Parathyroid adenoma (tissue), 2 donors: ENCODE data around the gene CCSAP.

Experiments used
- H2AFZ ChIP-seq: fragments of 300-600 bp; sonication (generic); one replicate; pipeline ENCODE4 v1.7.0; 2017; ENCODE audit warnings: antibody characterized with exemption, mild to moderate bottlenecking
- H3K27ac ChIP-seq: fragments of 300-600 bp; sonication (generic); one replicate; pipeline ENCODE4 v1.7.0; 2017
- H3K27me3 ChIP-seq: fragments of 300-600 bp; sonication (generic); one replicate; pipeline ENCODE4 v1.7.0; 2017; ENCODE audit warnings: low read length; ENCODE audit not compliant: control insufficient read depth, insufficient read depth
- H3K36me3 ChIP-seq: fragments of 300-600 bp; sonication (generic); one replicate; pipeline ENCODE4 v1.7.0; 2017; ENCODE audit warnings: low read length; ENCODE audit not compliant: control insufficient read depth, insufficient read depth
- H3K4me1 ChIP-seq: fragments of 300-600 bp; sonication (generic); one replicate; pipeline ENCODE4 v1.7.0; 2017; ENCODE audit warnings: control low read depth
- H3K4me2 ChIP-seq: fragments of 300-600 bp; sonication (generic); one replicate; pipeline ENCODE4 v1.7.0; 2017; ENCODE audit warnings: low read length
- H3K4me3 ChIP-seq: fragments of 300-600 bp; sonication (generic); one replicate; pipeline ENCODE4 v1.7.0; 2017; ENCODE audit warnings: low read depth, low read length
- H3K79me2 ChIP-seq: fragments of 300-600 bp; sonication (generic); one replicate; pipeline ENCODE4 v1.7.0; 2017; ENCODE audit warnings: control low read depth
- H3K9ac ChIP-seq: fragments of 300-600 bp; sonication (generic); one replicate; pipeline ENCODE4 v1.7.0; 2017; ENCODE audit warnings: mild to moderate bottlenecking
- H3K9me3 ChIP-seq: fragments of 300-600 bp; sonication (generic); one replicate; pipeline ENCODE4 v1.7.0; 2017; ENCODE audit warnings: low read length; ENCODE audit not compliant: control insufficient read depth
- CTCF ChIP-seq: fragments of 300-600 bp; sonication (generic); IDR thresholded peaks from one replicate; pipeline ENCODE4 v1.7.0; 2017; ENCODE audit warnings: antibody characterized with exemption, mild to moderate bottlenecking
- donor health status: primary hyperparathyroidism.

The CCSAP gene

GRCh38 chr1:229323885-229324553 lies 18.8 kb downstream of the CCSAP start:
- Histone ChIP-seq H3K27me3 (no peaks in the 10 kb centered on the region), H3K4me1 (no peaks in the 10 kb centered on the region), H3K9ac (no peak overlapping the region), H3K9me3 (no peaks in the 10 kb centered on the region), H2AFZ (no peak overlapping the region), H3K4me2 (no peak overlapping the region), H3K36me3 (no peaks in the 10 kb centered on the region), H3K4me3 (no peak overlapping the region), H3K79me2 (no peaks in the 10 kb centered on the region), H3K27ac (no peak overlapping the region)
- no peak for TF ChIP-seq CTCF

GRCh38 chr1:229323201-229323600 lies 19.6 kb downstream of the CCSAP start:
- H3K27ac ChIP-seq, result no peak overlapping the region

GRCh38 chr1:229319487-229319886 lies 23.4 kb downstream of the CCSAP start:
- H3K4me2 ChIP-seq, result no peak overlapping the region
- H3K4me3 ChIP-seq, result no peak overlapping the region
- H3K27ac ChIP-seq, result no peak overlapping the region
- no peak for TF ChIP-seq CTCF
- H3K36me3 ChIP-seq, result no peaks in the 10 kb centered on the region
- H3K4me1 ChIP-seq, result no peaks in the 10 kb centered on the region
- no peaks in the 10 kb centered on the region for H3K9me3 ChIP-seq
- H3K79me2 ChIP-seq, result no peaks in the 10 kb centered on the region
- no peak overlapping the region for H3K9ac ChIP-seq
- no peak overlapping the region for H2AFZ ChIP-seq
- no peaks in the 10 kb centered on the region for H3K27me3 ChIP-seq

More at GRCh38 chr1:229323201-229323600, 19.6 kb downstream of the CCSAP start:
- Histone ChIP-seq H3K79me2 (no peaks in the 10 kb centered on the region), H3K4me2 (no peak overlapping the region), H2AFZ (no peak overlapping the region), H3K9me3 (no peaks in the 10 kb centered on the region), H3K36me3 (no peaks in the 10 kb centered on the region), H3K27me3 (no peaks in the 10 kb centered on the region), H3K4me3 (no peak overlapping the region), H3K4me1 (no peaks in the 10 kb centered on the region), H3K9ac (no peak overlapping the region)
- TF ChIP-seq CTCF, result no peak

- Histone ChIP-seq H3K79me2 (no peaks in the 10 kb centered on the region), H3K4me2 (no peak overlapping the region), H3K27ac (no peak overlapping the region), H3K36me3 (no peaks in the 10 kb centered on the region), H3K4me3 (no peak overlapping the region), H3K27me3 (no peaks in the 10 kb centered on the region), H3K9ac (no peak overlapping the region), H2AFZ (no peak overlapping the region), H3K4me1 (no peaks in the 10 kb centered on the region), H3K9me3 (no peaks in the 10 kb centered on the region)
- TF ChIP-seq CTCF, result no peak
These were observed 24.8 kb downstream of the CCSAP start for GRCh38 chr1:229318056-229318455.

GRCh38 chr1:229316166-229316565 lies 26.7 kb downstream of the CCSAP start:
- H3K27ac ChIP-seq, result no peak overlapping the region
- no peaks in the 10 kb centered on the region for H3K36me3 ChIP-seq
- no peaks in the 10 kb centered on the region for H3K79me2 ChIP-seq
- H3K4me2 ChIP-seq, result no peak overlapping the region
- TF ChIP-seq CTCF, result no peak
- no peak overlapping the region for H3K9ac ChIP-seq
- H3K4me1 ChIP-seq, result no peaks in the 10 kb centered on the region
- H3K4me3 ChIP-seq, result no peak overlapping the region
- H3K27me3 ChIP-seq, result no peaks in the 10 kb centered on the region
- no peak overlapping the region for H2AFZ ChIP-seq
- H3K9me3 ChIP-seq, result no peaks in the 10 kb centered on the region
